WTC11 (cell line): ENCODE data around the gene SORCS2. TPM values are rescaled to one million over a fixed set of nuclear protein-coding genes. Genes with fewer than 3 reads are reported as not detected.

ENCODE experiments used
- ATAC-seq: fragments of 200-7000 bp; cut with Tn5 transposase; 2 replicates; pipeline ENCODE4 v1.10.0; 2021; ENCODE audit warnings: mild to moderate bottlenecking, moderate library complexity
- CTCF ChIA-PET: fragments of 300-600 bp; sonication (Branson Sonifier 250); formaldehyde crosslinking; loops from one replicate; lab custom pipeline; 2021; ENCODE audit warnings: antibody characterized with exemption; lab: Charles Lee
- POLR2A ChIA-PET: fragments of 350-600 bp; sonication (Branson Sonifier 250); formaldehyde crosslinking; loops from one replicate; lab custom pipeline; 2021; ENCODE audit warnings: antibody characterized with exemption; lab: Charles Lee
- DNase-seq: peaks from one replicate; pipeline ENCODE4 v3.0.0; 2021; ENCODE audit warnings: low spot score
- H3K27ac Mint-ChIP-seq: 2 replicates; pipeline ENCODE4 v1.8.0; 2021; ENCODE audit warnings: mixed read lengths
- H3K27me3 Mint-ChIP-seq: 2 replicates; pipeline ENCODE4 v1.8.0; 2021; ENCODE audit warnings: low read depth, mild to moderate bottlenecking, moderate library complexity, mixed read lengths
- H3K36me3 Mint-ChIP-seq: 2 replicates; pipeline ENCODE4 v1.8.0; 2021; ENCODE audit warnings: mixed read lengths
- H3K4me1 Mint-ChIP-seq: 2 replicates; pipeline ENCODE4 v1.8.0; 2022; ENCODE audit warnings: mixed read lengths
- H3K4me3 Mint-ChIP-seq: 2 replicates; pipeline ENCODE4 v1.8.0; 2021; ENCODE audit warnings: mild to moderate bottlenecking, moderate library complexity, mixed read lengths
- H3K9me3 Mint-ChIP-seq: 2 replicates; pipeline ENCODE4 v1.8.0; 2021; ENCODE audit warnings: mixed read lengths
- ARID4B ChIP-seq: sonication (generic); formaldehyde crosslinking; IDR thresholded peaks from 2 replicates; pipeline ENCODE4 v1.8.0; 2023; ENCODE audit warnings: missing genetic modification reagents, mild to moderate bottlenecking, borderline replicate concordance
- CBFB ChIP-seq: sonication (generic); formaldehyde crosslinking; IDR thresholded peaks from 2 replicates; pipeline ENCODE4 v1.8.1; 2022; ENCODE audit warnings: mild to moderate bottlenecking, low read depth, missing genetic modification reagents
- CREM ChIP-seq: sonication (generic); formaldehyde crosslinking; IDR thresholded peaks from 2 replicates; pipeline ENCODE4 v1.8.1; 2022; ENCODE audit warnings: mild to moderate bottlenecking, missing genetic modification reagents, moderate library complexity
- CTCF ChIP-seq: fragments of 200-600 bp; IDR thresholded peaks from 2 replicates; pipeline ENCODE4 v1.8.0; 2022; ENCODE audit warnings: antibody characterized with exemption
- ELF4 ChIP-seq: sonication (generic); formaldehyde crosslinking; IDR thresholded peaks from 2 replicates; pipeline ENCODE4 v1.8.1; 2022; ENCODE audit warnings: low read depth, mild to moderate bottlenecking, moderate library complexity, missing genetic modification reagents
- ESRRA ChIP-seq: sonication (generic); formaldehyde crosslinking; IDR thresholded peaks from 2 replicates; pipeline ENCODE4 v1.8.1; 2022; ENCODE audit warnings: mild to moderate bottlenecking, missing genetic modification reagents, borderline replicate concordance
- GABPB1 ChIP-seq: sonication (generic); formaldehyde crosslinking; IDR thresholded peaks from 2 replicates; pipeline ENCODE4 v1.8.1; 2023; ENCODE audit warnings: mild to moderate bottlenecking, missing genetic modification reagents
- HMGA2 ChIP-seq: fragments of 250-450 bp; sonication (Bioruptor Pico); IDR thresholded peaks from 2 replicates; pipeline ENCODE4 v1.4.0; 2021; ENCODE audit warnings: mild to moderate bottlenecking, moderate library complexity
- JUN ChIP-seq: sonication (generic); formaldehyde crosslinking; IDR thresholded peaks from 2 replicates; pipeline ENCODE4 v1.8.0; 2023; ENCODE audit warnings: mild to moderate bottlenecking, missing genetic modification reagents
- MYBL2 ChIP-seq: sonication (generic); formaldehyde crosslinking; IDR thresholded peaks from 2 replicates; pipeline ENCODE4 v1.8.1; 2023; ENCODE audit warnings: mild to moderate bottlenecking, moderate library complexity, missing genetic modification reagents
- NFATC4 ChIP-seq: fragments of 250-450 bp; sonication (Bioruptor Pico); IDR thresholded peaks from 2 replicates; pipeline ENCODE4 v1.9.0; 2021; ENCODE audit warnings: mild to moderate bottlenecking
- NFYB ChIP-seq: sonication (generic); formaldehyde crosslinking; conservative IDR thresholded peaks from 2 replicates; pipeline ENCODE4 v1.8.0; 2022; ENCODE audit warnings: low read depth, missing genetic modification reagents
- RORB ChIP-seq: fragments of 250-450 bp; sonication (Bioruptor Pico); IDR thresholded peaks from 2 replicates; pipeline ENCODE4 v1.9.0; 2021; ENCODE audit warnings: mild to moderate bottlenecking
- SOX15 ChIP-seq: fragments of 250-450 bp; sonication (Bioruptor Pico); IDR thresholded peaks from 2 replicates; pipeline ENCODE4 v1.9.0; 2021; ENCODE audit warnings: mild to moderate bottlenecking
- USF2 ChIP-seq: sonication (generic); formaldehyde crosslinking; IDR thresholded peaks from 2 replicates; pipeline ENCODE4 v1.8.1; 2023; ENCODE audit warnings: mild to moderate bottlenecking, missing genetic modification reagents, moderate library complexity
- total RNA-seq: library from RNA; stranded (reverse); gene quantifications from 3 replicates; pipeline ENCODE4 v1.2.3, GENCODE V29; 2021
- TF ChIP-seq, protein P1 (sequence below): sonication (generic); formaldehyde crosslinking; IDR thresholded peaks from 2 replicates; pipeline ENCODE4 v1.8.0; 2022; ENCODE audit warnings: mild to moderate bottlenecking, missing genetic modification reagents
- TF ChIP-seq, protein P2 (sequence below): fragments of 250-450 bp; sonication (Bioruptor Pico); IDR thresholded peaks from 2 replicates; pipeline ENCODE4 v1.9.0; 2021; ENCODE audit warnings: mild to moderate bottlenecking
- TF ChIP-seq, protein P3 (sequence below): sonication (generic); formaldehyde crosslinking; IDR thresholded peaks from 2 replicates; pipeline ENCODE4 v1.8.1; 2023; ENCODE audit warnings: mild to moderate bottlenecking, missing genetic modification reagents, moderate library complexity

Gene SORCS2
- total RNA-seq, 1 experiment from 2014 or later = 6.6 TPM

DNA sequence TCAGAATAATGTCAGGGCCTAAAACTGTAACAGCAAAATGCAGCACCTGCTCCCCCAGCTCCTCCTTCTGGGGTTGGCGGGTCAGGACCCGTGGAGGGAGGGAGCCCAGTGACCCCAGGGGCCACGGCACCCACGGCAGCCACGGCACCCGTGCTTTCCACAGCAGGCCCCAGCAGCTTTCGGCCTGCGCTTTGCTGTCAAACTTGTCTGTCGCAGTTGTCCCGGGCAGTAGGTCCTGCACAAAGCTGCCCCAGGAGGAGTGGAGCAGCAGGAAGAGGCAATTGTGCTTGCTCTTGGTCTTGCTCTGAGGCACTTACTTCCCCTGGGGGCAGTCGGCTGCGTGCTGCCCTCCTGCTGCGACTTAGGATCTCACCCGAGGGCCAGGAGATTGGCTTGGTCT, 563.7 kb downstream of the SORCS2 start:
- ChIA-PET CTCF (interaction anchor here (1.1 to 1.5 kb wide), 2 partner anchors 46 to 48 kb away, joined by 3 to 4 read pairs; no protein-coding TSS in a partner anchor), POLR2A (no interaction called here)
- Mint-ChIP-seq H3K27ac (no peak overlapping the region), H3K36me3 (no peaks in the 10 kb centered on the region), H3K4me1 (no peaks in the 10 kb centered on the region), H3K27me3 (peaks cover 3% of the 10 kb centered on the region), H3K4me3 (no peak overlapping the region), H3K9me3 (no peaks in the 10 kb centered on the region)
- ATAC-seq = no peak
- TF ChIP-seq, protein P1, sequence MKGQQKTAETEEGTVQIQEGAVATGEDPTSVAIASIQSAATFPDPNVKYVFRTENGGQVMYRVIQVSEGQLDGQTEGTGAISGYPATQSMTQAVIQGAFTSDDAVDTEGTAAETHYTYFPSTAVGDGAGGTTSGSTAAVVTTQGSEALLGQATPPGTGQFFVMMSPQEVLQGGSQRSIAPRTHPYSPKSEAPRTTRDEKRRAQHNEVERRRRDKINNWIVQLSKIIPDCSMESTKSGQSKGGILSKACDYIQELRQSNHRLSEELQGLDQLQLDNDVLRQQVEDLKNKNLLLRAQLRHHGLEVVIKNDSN (CRISPR knock-in tag) = no peak
- TF ChIP-seq JUN (CRISPR knock-in tag) (no peak), SOX15 (CRISPR knock-in tag) (no peak), NFATC4 (CRISPR knock-in tag) (no peak), CTCF (no peak), NFYB (CRISPR knock-in tag) (no peak), USF2 (CRISPR knock-in tag) (no peak), RORB (CRISPR knock-in tag) (no peak), HMGA2 (CRISPR knock-in tag) (no peak), CREM (no peak)
- TF ChIP-seq, protein P2, sequence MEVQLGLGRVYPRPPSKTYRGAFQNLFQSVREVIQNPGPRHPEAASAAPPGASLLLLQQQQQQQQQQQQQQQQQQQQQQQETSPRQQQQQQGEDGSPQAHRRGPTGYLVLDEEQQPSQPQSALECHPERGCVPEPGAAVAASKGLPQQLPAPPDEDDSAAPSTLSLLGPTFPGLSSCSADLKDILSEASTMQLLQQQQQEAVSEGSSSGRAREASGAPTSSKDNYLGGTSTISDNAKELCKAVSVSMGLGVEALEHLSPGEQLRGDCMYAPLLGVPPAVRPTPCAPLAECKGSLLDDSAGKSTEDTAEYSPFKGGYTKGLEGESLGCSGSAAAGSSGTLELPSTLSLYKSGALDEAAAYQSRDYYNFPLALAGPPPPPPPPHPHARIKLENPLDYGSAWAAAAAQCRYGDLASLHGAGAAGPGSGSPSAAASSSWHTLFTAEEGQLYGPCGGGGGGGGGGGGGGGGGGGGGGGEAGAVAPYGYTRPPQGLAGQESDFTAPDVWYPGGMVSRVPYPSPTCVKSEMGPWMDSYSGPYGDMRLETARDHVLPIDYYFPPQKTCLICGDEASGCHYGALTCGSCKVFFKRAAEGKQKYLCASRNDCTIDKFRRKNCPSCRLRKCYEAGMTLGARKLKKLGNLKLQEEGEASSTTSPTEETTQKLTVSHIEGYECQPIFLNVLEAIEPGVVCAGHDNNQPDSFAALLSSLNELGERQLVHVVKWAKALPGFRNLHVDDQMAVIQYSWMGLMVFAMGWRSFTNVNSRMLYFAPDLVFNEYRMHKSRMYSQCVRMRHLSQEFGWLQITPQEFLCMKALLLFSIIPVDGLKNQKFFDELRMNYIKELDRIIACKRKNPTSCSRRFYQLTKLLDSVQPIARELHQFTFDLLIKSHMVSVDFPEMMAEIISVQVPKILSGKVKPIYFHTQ (CRISPR knock-in tag) = no peak
- TF ChIP-seq, all 79 proteins: peak for 0
- DNase-seq = no peak

- no peak for TF ChIP-seq ARID4B
- TF ChIP-seq, protein P3, sequence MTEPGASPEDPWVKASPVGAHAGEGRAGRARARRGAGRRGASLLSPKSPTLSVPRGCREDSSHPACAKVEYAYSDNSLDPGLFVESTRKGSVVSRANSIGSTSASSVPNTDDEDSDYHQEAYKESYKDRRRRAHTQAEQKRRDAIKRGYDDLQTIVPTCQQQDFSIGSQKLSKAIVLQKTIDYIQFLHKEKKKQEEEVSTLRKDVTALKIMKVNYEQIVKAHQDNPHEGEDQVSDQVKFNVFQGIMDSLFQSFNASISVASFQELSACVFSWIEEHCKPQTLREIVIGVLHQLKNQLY (CRISPR knock-in tag) = no peak
- no peak for TF ChIP-seq GABPB1 (CRISPR knock-in tag)
- no peak for TF ChIP-seq MYBL2 (CRISPR knock-in tag)
- TF ChIP-seq ELF4 (CRISPR knock-in tag) = no peak
- TF ChIP-seq JUN (CRISPR knock-in tag) = no peak
- no peak for TF ChIP-seq CBFB (CRISPR knock-in tag)
- TF ChIP-seq ESRRA (CRISPR knock-in tag) = no peak
- no peaks in the 10 kb centered on the region for H3K36me3 Mint-ChIP-seq
- ATAC-seq = no peak
- CTCF ChIA-PET = interaction anchor here (1.5 kb wide), 1 partner anchor 47 kb away, joined by 4 read pairs; no protein-coding TSS in a partner anchor
- peaks cover 2% of the 10 kb centered on the region for H3K27me3 Mint-ChIP-seq
- POLR2A ChIA-PET = no interaction called here
- H3K4me3 Mint-ChIP-seq = no peak overlapping the region
- H3K9me3 Mint-ChIP-seq = no peaks in the 10 kb centered on the region
- no peak overlapping the region for H3K27ac Mint-ChIP-seq
- H3K4me1 Mint-ChIP-seq = no peaks in the 10 kb centered on the region
- no peak for DNase-seq
These were observed 564.4 kb downstream of the SORCS2 start for GRCh38 chr4:7756561-7757355.
